Measurements from ENCODE around the gene DMRT2.

DMRT2 gene

GRCh38 chr9:1058826-1059487, 8.8 kb downstream of the DMRT2 start:
- Histone ChIP-seq H3K4me3 (ENCODE audit: low read length) (no peak overlapping the region), H3K27me3 (ENCODE audit: insufficient read depth, low read length) (peaks cover 57% of the 10 kb centered on the region), H3K9ac (ENCODE audit: low read depth, low read length) (no peak overlapping the region), H3K27ac (ENCODE audit: low read depth, low read length) (no peak overlapping the region), H3K4me1 (ENCODE audit: insufficient read depth, low read length) (no peaks in the 10 kb centered on the region), H3K36me3 (ENCODE audit: insufficient read depth, low read length) (no peaks in the 10 kb centered on the region), H3K9me3 (ENCODE audit: insufficient read depth, low read depth, low read length) (no peaks in the 10 kb centered on the region)
- WGBS = 90% methylated on average over 5 of the region's 6 CpGs

GRCh38 chr9:1065130-1065529, 15.0 kb downstream of the DMRT2 start:
- H3K27ac ChIP-seq (ENCODE audit: low read depth, low read length) = no peak overlapping the region
- H3K27me3 ChIP-seq (ENCODE audit: insufficient read depth, low read length) = peaks cover 7% of the 10 kb centered on the region; the same call in 1 of the 2 replicates
- no peaks in the 10 kb centered on the region for H3K36me3 ChIP-seq (ENCODE audit: insufficient read depth, low read length)
- H3K9me3 ChIP-seq (ENCODE audit: insufficient read depth, low read depth, low read length) = peaks cover 5% of the 10 kb centered on the region
- no peak overlapping the region for H3K9ac ChIP-seq (ENCODE audit: low read depth, low read length)
- no peak overlapping the region for H3K4me3 ChIP-seq (ENCODE audit: low read length)
- H3K4me1 ChIP-seq (ENCODE audit: insufficient read depth, low read length) = no peaks in the 10 kb centered on the region
- WGBS = 88% methylated on average over 2 of the region's 2 CpGs

DNA sequence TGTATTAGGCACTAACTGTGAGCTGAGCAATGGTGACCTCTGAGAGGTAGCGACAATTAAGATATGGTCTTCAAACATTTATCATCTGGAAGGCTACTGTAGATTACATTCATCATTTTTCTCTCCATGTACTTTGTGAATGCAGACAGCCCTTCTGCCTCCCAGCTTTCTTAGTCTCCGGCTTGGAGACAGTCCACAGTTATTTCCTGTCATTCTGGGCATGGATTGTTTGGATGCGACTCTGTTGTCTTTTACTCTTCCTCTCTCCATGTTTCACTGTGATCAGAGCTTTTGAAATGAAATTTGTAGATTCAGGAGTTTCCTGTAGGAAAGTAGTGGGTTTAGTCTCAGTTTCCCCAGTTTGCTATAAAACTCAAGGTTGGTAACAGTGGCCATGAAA, 20.5 kb downstream of the DMRT2 start:
- Histone ChIP-seq H3K9me3 (ENCODE audit: insufficient read depth, low read depth, low read length) (peaks cover 29% of the 10 kb centered on the region), H3K36me3 (ENCODE audit: insufficient read depth, low read length) (no peaks in the 10 kb centered on the region), H3K4me1 (ENCODE audit: insufficient read depth, low read length) (no peaks in the 10 kb centered on the region), H3K27ac (ENCODE audit: low read depth, low read length) (no peak overlapping the region), H3K9ac (ENCODE audit: low read depth, low read length) (no peak overlapping the region), H3K27me3 (ENCODE audit: insufficient read depth, low read length) (no peaks in the 10 kb centered on the region), H3K4me3 (ENCODE audit: low read length) (no peak overlapping the region)
- WGBS = 91% methylated on average over 3 of the region's 3 CpGs

GRCh38 chr9:1071730-1072129, 21.6 kb downstream of the DMRT2 start:
- no peak overlapping the region for H3K27ac ChIP-seq (ENCODE audit: low read depth, low read length)
- peaks cover 29% of the 10 kb centered on the region for H3K9me3 ChIP-seq (ENCODE audit: insufficient read depth, low read depth, low read length)
- no peaks in the 10 kb centered on the region for H3K4me1 ChIP-seq (ENCODE audit: insufficient read depth, low read length)
- 89% methylated on average over 3 of the region's 3 CpGs for WGBS
- no peak overlapping the region for H3K9ac ChIP-seq (ENCODE audit: low read depth, low read length)
- H3K4me3 ChIP-seq (ENCODE audit: low read length) = no peak overlapping the region
- H3K36me3 ChIP-seq (ENCODE audit: insufficient read depth, low read length) = no peaks in the 10 kb centered on the region
- no peaks in the 10 kb centered on the region for H3K27me3 ChIP-seq (ENCODE audit: insufficient read depth, low read length)

DNA sequence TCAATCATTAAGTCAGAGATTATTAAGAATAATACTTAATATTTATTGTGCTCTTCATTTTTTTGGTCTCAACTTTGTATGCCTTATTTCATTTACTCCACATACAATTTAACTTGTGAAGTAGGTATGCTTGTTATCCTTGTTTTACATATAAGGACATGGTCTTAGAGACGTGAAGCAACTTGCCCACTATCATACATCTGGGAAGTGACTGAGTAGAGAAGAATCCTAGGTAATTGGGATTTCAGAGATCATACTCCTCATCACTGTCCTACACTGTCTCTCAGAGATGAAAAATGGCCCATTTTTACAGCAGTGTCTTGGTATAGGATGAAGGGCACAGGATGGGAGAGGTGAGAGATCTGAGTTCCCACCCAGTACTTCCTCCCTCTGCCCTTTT, 23.3 kb downstream of the DMRT2 start:
- H3K27ac ChIP-seq (ENCODE audit: low read depth, low read length) = no peak overlapping the region
- H3K4me3 ChIP-seq (ENCODE audit: low read length) = no peak overlapping the region
- no CpG with 5 or more reads among the region's 1 CpG for WGBS
- no peak overlapping the region for H3K9ac ChIP-seq (ENCODE audit: low read depth, low read length)
- H3K9me3 ChIP-seq (ENCODE audit: insufficient read depth, low read depth, low read length) = peaks cover 29% of the 10 kb centered on the region
- H3K27me3 ChIP-seq (ENCODE audit: insufficient read depth, low read length) = no peaks in the 10 kb centered on the region
- no peaks in the 10 kb centered on the region for H3K36me3 ChIP-seq (ENCODE audit: insufficient read depth, low read length)
- no peaks in the 10 kb centered on the region for H3K4me1 ChIP-seq (ENCODE audit: insufficient read depth, low read length)

- Histone ChIP-seq H3K36me3 (ENCODE audit: insufficient read depth, low read length) (no peaks in the 10 kb centered on the region), H3K27ac (ENCODE audit: low read depth, low read length) (no peak overlapping the region), H3K4me3 (ENCODE audit: low read length) (no peak overlapping the region), H3K9ac (ENCODE audit: low read depth, low read length) (no peak overlapping the region), H3K9me3 (ENCODE audit: insufficient read depth, low read depth, low read length) (peaks cover 7% of the 10 kb centered on the region; the same call in 1 of the 2 replicates), H3K4me1 (ENCODE audit: insufficient read depth, low read length) (no peaks in the 10 kb centered on the region), H3K27me3 (ENCODE audit: insufficient read depth, low read length) (peaks cover 5% of the 10 kb centered on the region; the same call in 1 of the 2 replicates)
- 94% methylated on average over 2 of the region's 2 CpGs for WGBS
These were observed 27.5 kb downstream of the DMRT2 start for GRCh38 chr9:1077616-1078015.

DNA sequence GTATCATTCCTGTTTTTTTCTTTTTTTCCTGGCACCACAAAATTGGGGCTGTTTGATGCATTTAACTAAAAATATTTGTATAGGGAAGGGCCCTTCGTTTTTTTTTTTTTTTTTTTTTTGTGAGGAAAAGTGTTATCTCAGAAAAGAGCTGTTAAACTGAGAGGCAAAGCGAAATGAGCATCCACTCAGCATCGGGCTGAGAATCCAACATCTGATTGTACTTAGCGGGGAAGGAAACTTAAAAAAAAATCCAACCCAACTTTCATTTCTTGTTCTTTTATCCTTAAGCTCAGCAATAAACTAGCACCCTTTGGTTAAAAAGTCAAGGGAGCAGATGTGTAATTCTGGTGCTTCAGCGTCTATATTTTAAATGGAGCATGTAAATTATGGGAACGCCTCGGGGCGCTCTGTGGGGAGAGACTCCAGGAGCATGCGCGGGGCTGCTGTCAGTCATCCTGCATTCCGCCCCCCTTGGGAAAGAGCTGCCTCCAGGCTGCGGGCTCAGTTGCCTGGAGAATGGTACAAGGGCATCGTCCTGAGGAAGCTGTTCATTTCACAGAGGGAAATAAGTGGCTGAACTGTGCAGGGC, 33.3 kb downstream of the DMRT2 start:
- Histone ChIP-seq H3K27ac (ENCODE audit: low read depth, low read length) (no peak overlapping the region), H3K4me3 (ENCODE audit: low read length) (peak overlapping the region; percentile 52), H3K9ac (ENCODE audit: low read depth, low read length) (no peak overlapping the region), H3K9me3 (ENCODE audit: insufficient read depth, low read depth, low read length) (no peaks in the 10 kb centered on the region), H3K4me1 (ENCODE audit: insufficient read depth, low read length) (0 out of 2 replicates have a peak, but pooled peaks cover 3% of the 10 kb centered on the region), H3K36me3 (ENCODE audit: insufficient read depth, low read length) (no peaks in the 10 kb centered on the region), H3K27me3 (ENCODE audit: insufficient read depth, low read length) (peaks cover 10% of the 10 kb centered on the region; the same call in 1 of the 2 replicates)
- WGBS = 24% methylated on average over 13 of the region's 13 CpGs

DNA sequence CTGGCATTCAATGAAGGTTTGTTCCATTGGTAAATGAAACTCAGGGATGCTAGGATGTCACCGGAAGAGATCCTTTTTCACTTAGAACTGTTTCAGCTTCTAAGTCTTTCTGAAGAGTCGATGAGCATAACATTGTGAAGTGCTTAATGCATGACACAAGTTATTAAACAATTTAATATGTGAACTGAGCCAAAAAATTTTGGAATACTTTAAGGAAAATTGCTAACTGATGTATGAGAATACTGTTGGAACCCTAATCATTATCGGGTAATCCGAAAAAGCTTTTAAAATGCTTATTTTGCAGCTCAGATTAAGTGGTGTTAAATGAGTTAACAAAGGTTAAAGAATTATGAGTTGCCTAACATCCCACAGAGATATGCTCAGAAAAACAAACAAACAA, 34.9 kb downstream of the DMRT2 start:
- Histone ChIP-seq H3K9ac (ENCODE audit: low read depth, low read length) (no peak overlapping the region), H3K27me3 (ENCODE audit: insufficient read depth, low read length) (peaks cover 10% of the 10 kb centered on the region; the same call in 1 of the 2 replicates), H3K9me3 (ENCODE audit: insufficient read depth, low read depth, low read length) (no peaks in the 10 kb centered on the region), H3K36me3 (ENCODE audit: insufficient read depth, low read length) (no peaks in the 10 kb centered on the region), H3K27ac (ENCODE audit: low read depth, low read length) (no peak overlapping the region), H3K4me3 (ENCODE audit: low read length) (no peak overlapping the region), H3K4me1 (ENCODE audit: insufficient read depth, low read length) (0 out of 2 replicates have a peak, but pooled peaks cover 3% of the 10 kb centered on the region)
- 92% methylated on average over 3 of the region's 4 CpGs for WGBS

GRCh38 chr9:1086517-1086916, 36.4 kb downstream of the DMRT2 start:
- H3K9ac ChIP-seq (ENCODE audit: low read depth, low read length) = no peak overlapping the region
- H3K4me1 ChIP-seq (ENCODE audit: insufficient read depth, low read length) = 0 out of 2 replicates have a peak, but pooled peaks cover 3% of the 10 kb centered on the region
- H3K27me3 ChIP-seq (ENCODE audit: insufficient read depth, low read length) = peaks cover 10% of the 10 kb centered on the region; the same call in 1 of the 2 replicates
- no peaks in the 10 kb centered on the region for H3K9me3 ChIP-seq (ENCODE audit: insufficient read depth, low read depth, low read length)
- H3K36me3 ChIP-seq (ENCODE audit: insufficient read depth, low read length) = no peaks in the 10 kb centered on the region
- 96% methylated on average over 3 of the region's 3 CpGs for WGBS
- H3K4me3 ChIP-seq (ENCODE audit: low read length) = no peak overlapping the region
- H3K27ac ChIP-seq (ENCODE audit: low read depth, low read length) = no peak overlapping the region

DNA sequence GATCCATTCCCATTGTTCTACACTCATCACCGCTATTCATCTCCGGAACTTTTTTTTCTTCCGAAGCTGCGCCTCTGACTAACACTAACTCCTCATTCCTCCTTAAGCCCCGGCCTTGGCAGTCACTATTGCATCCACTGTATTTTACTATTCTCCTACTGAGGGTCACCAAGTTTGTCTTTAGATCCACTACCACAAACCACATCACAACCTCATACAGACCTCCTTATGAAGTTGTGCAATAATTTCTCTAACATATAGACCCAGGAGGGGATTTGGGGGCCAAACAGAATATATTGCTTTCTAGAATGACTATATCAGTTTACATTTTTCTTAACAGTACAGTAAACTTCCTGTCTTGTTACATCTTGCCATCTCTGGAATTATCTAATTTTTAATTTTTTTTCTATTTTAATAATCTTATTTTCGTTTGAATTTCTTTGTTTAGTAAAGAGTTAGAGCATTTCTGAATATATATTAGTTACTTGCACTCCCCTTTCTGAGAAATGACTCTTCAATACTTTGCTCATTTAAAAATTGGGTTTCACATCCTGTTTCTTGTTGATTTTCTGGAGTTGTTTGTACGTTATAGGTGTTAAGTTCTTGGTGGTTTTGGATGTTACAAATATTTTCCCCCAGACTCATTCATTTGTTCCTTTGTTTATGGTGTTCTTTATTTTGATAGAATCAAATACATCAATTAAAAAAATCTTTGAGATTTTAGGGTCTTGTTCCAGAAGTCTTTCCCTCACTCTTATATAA, 37.1 kb downstream of the DMRT2 start:
- WGBS = 94% methylated on average over 5 of the region's 7 CpGs
- no peak overlapping the region for H3K27ac ChIP-seq (ENCODE audit: low read depth, low read length)
- H3K9me3 ChIP-seq (ENCODE audit: insufficient read depth, low read depth, low read length) = no peaks in the 10 kb centered on the region

GRCh38 chr9:1094749-1095148, 44.6 kb downstream of the DMRT2 start:
- no peak overlapping the region for H3K9ac ChIP-seq (ENCODE audit: low read depth, low read length)
- H3K9me3 ChIP-seq (ENCODE audit: insufficient read depth, low read depth, low read length) = no peaks in the 10 kb centered on the region
- H3K4me1 ChIP-seq (ENCODE audit: insufficient read depth, low read length) = no peaks in the 10 kb centered on the region
- no peaks in the 10 kb centered on the region for H3K27me3 ChIP-seq (ENCODE audit: insufficient read depth, low read length)
- H3K36me3 ChIP-seq (ENCODE audit: insufficient read depth, low read length) = no peaks in the 10 kb centered on the region
- no peak overlapping the region for H3K27ac ChIP-seq (ENCODE audit: low read depth, low read length)
- no peak overlapping the region for H3K4me3 ChIP-seq (ENCODE audit: low read length)
- WGBS = 96% methylated on average over 2 of the region's 3 CpGs

More for the DNA sequence above, 37.1 kb downstream of the DMRT2 start:
- no peak overlapping the region for H3K4me3 ChIP-seq (ENCODE audit: low read length)
- no peaks in the 10 kb centered on the region for H3K36me3 ChIP-seq (ENCODE audit: insufficient read depth, low read length)
- H3K4me1 ChIP-seq (ENCODE audit: insufficient read depth, low read length) = 0 out of 2 replicates have a peak, but pooled peaks cover 3% of the 10 kb centered on the region
- peaks cover 9% of the 10 kb centered on the region; the same call in 1 of the 2 replicates for H3K27me3 ChIP-seq (ENCODE audit: insufficient read depth, low read length)
- no peak overlapping the region for H3K9ac ChIP-seq (ENCODE audit: low read depth, low read length)

All from HUES64 (cell line).